GM12878 (cell line): Measurements from ENCODE around the gene GIPC1. TPM values are rescaled to one million over a fixed set of nuclear protein-coding genes. Genes with fewer than 3 reads are reported as not detected.

Source experiments
- ATAC-seq: fragments of 200-7000 bp; cut with Tn5 transposase; 3 replicates; pipeline ENCODE4 v1.9.1; 2020; ENCODE audit warnings: mild to moderate bottlenecking, moderate library complexity
- BruUV-seq: library from RNA; stranded (reverse); fragments of 400-500 nt; replicated peaks from 2 replicates; lab custom pipeline; 2021; lab: Mats Ljungman, UMichigan
- CTCF ChIA-PET: fragments of 300-600 bp; sonication (Branson Sonifier 250); formaldehyde crosslinking; extraction: SDS; loops from one replicate; lab custom pipeline; 2021; ENCODE audit warnings: inconsistent platforms; lab: Yijun Ruan, JAX
- POLR2A ChIA-PET: fragments of 350-600 bp; formaldehyde crosslinking; extraction: SDS; loops from one replicate; lab custom pipeline; 2021; ENCODE audit warnings: inconsistent platforms; lab: Charles Lee
- RAD21 ChIA-PET: fragments of 300-600 bp; sonication (Branson Sonifier 250); formaldehyde crosslinking; loops from one replicate; lab custom pipeline; 2023; ENCODE audit warnings: antibody characterized with exemption; ENCODE audit not compliant: unreplicated experiment; lab: Charles Lee
- SMC1A ChIA-PET: fragments of 300-600 bp; sonication (Branson Sonifier 250); formaldehyde crosslinking; loops from one replicate; lab custom pipeline; 2023; ENCODE audit not compliant: unreplicated experiment, uncharacterized antibody; lab: Charles Lee
- DNase-seq: peaks from one replicate; pipeline ENCODE4 v3.0.0-alpha.2; 2011; ENCODE audit warnings: low read depth, low spot score
- FAIRE-seq: peaks from 3 replicates; lab custom pipeline; 2011; peaks lifted over from hg19 to GRCh38; lab: Jason Lieb, UNC
- H2AFZ ChIP-seq: 2 replicates; pipeline ENCODE4 v1.6.0; 2011; ENCODE audit warnings: low read depth, low read length, control low read depth; ENCODE audit not compliant: control insufficient read depth
- H3K27ac ChIP-seq: 2 replicates; pipeline ENCODE4 v1.5.1; 2011; ENCODE audit warnings: control low read depth; ENCODE audit not compliant: control insufficient read depth, insufficient read depth
- H3K27me3 ChIP-seq, 2 experiments: replicated peaks in 1 of 2; 2 replicates each; pipeline versions ENCODE4 v1.6.0 to v1.6.1; 2011; ENCODE audit warnings: low read length in 1 of 2; ENCODE audit not compliant: control insufficient read depth in 2 of 2, insufficient read depth in 2 of 2
- H3K36me3 ChIP-seq, 2 experiments: 2 replicates each; pipeline ENCODE4 v1.5.1; 2011; ENCODE audit warnings: low read length in 1 of 2; ENCODE audit not compliant: control insufficient read depth in 2 of 2, insufficient read depth in 2 of 2
- H3K4me1 ChIP-seq: 2 replicates; pipeline ENCODE4 v1.6.1; 2011; ENCODE audit warnings: mild to moderate bottlenecking, low read length, moderate library complexity, mixed read lengths; ENCODE audit not compliant: control insufficient read depth, insufficient read depth
- H3K4me2 ChIP-seq: 2 replicates; pipeline ENCODE4 v1.6.0; 2011; ENCODE audit warnings: control low read depth; ENCODE audit not compliant: control insufficient read depth, insufficient read depth
- H3K4me3 ChIP-seq: fragments of 200-600 bp; sonication (generic); 2 replicates; pipeline ENCODE4 v1.5.1; 2016
- H3K79me2 ChIP-seq: 2 replicates; pipeline ENCODE4 v1.6.0; 2011; ENCODE audit warnings: low read length; ENCODE audit not compliant: control insufficient read depth, insufficient read depth
- H3K9ac ChIP-seq: 2 replicates; pipeline ENCODE4 v1.8.0; 2011; ENCODE audit warnings: low read length, control low read depth, mixed read lengths; ENCODE audit not compliant: control insufficient read depth, insufficient read depth
- H3K9me3 ChIP-seq: replicated peaks from 3 replicates; pipeline ENCODE4 v1.5.1; 2011; ENCODE audit warnings: mild to moderate bottlenecking, low read length; ENCODE audit not compliant: control insufficient read depth, insufficient read depth
- H4K20me1 ChIP-seq: 2 replicates; pipeline ENCODE4 v1.6.0; 2011; ENCODE audit not compliant: control insufficient read depth, insufficient read depth
- ASH2L ChIP-seq: fragments of 300-600, 200-600 bp; sonication (generic); IDR thresholded peaks from 2 replicates; pipeline ENCODE4 v1.6.1; 2017; ENCODE audit warnings: low read depth, mild to moderate bottlenecking, borderline replicate concordance
- EP300 ChIP-seq, 2 experiments: fragments of 150-350 bp in 1 of 2; IDR thresholded peaks; 2 replicates each; pipeline ENCODE4 v1.6.1; 2011 to 2012; ENCODE audit warnings: low read depth in 2 of 2, low read length in 2 of 2, borderline replicate concordance in 1 of 2, improper control_type of control experiment in 1 of 2, inconsistent platforms in 1 of 2; ENCODE audit not compliant: control insufficient read depth in 1 of 2
- IKZF1 ChIP-seq: fragments of 450-650 bp; conservative IDR thresholded peaks from 2 replicates; pipeline ENCODE4 v1.6.1; 2017; ENCODE audit warnings: antibody characterized with exemption, mild to moderate bottlenecking
- MEF2A ChIP-seq: IDR thresholded peaks from 2 replicates; pipeline ENCODE4 v1.6.1; 2011; ENCODE audit warnings: low read depth, mild to moderate bottlenecking, low read length, moderate library complexity; ENCODE audit not compliant: insufficient read depth
- PKNOX1 ChIP-seq: fragments of 450-650 bp; IDR thresholded peaks from 2 replicates; pipeline ENCODE4 v1.6.1; 2016; ENCODE audit warnings: mild to moderate bottlenecking
- POLR2AphosphoS5 ChIP-seq: IDR thresholded peaks from 2 replicates; pipeline ENCODE4 v1.6.1; 2011; ENCODE audit warnings: mild to moderate bottlenecking, low read length, inconsistent platforms
- RELA ChIP-seq: fragments of 450-650 bp; IDR thresholded peaks from 2 replicates; pipeline ENCODE4 v1.8.0; 2014; ENCODE audit warnings: borderline replicate concordance; ENCODE audit not compliant: partially characterized antibody
- SMARCA5 ChIP-seq: fragments of 450-650 bp; IDR thresholded peaks from 2 replicates; pipeline ENCODE4 v1.6.1; 2017; ENCODE audit warnings: mild to moderate bottlenecking
- SREBF1 ChIP-seq: IDR thresholded peaks from 2 replicates; pipeline ENCODE4 v1.6.1; 2012; ENCODE audit warnings: mild to moderate bottlenecking, low read length
- SRF ChIP-seq, 2 experiments: IDR thresholded peaks; 2 replicates each; pipeline ENCODE4 v1.6.1; 2011; ENCODE audit warnings: low read depth in 2 of 2, low read length in 2 of 2, mild to moderate bottlenecking in 1 of 2, moderate library complexity in 1 of 2
- WGBS: methylation state at CpG from one replicate; pipeline ENCODE4 v1.1.6; 2016; ENCODE audit warnings: low lambda C conversion rate; ENCODE audit not compliant: insufficient replicate concordance, insufficient coverage; ENCODE audit errors: missing lambda C conversion rate; 5-methylcytosine and 5-hydroxymethylcytosine counted together
- in situ Hi-C: fragments of 300-500 bp; cut with MboI; formaldehyde crosslinking; loops from 9 replicates; pipeline ENCODE4 v1.14.3; 2018; ENCODE audit warnings: mixed read lengths
- intact Hi-C: fragments of 100-400 bp; cut with micrococcal nuclease; formaldehyde crosslinking; loops from one replicate; pipeline ENCODE4 v1.14.2; 2022; ENCODE audit not compliant: unreplicated experiment
- polyA plus RNA-seq, 11 experiments: library from polyadenylated mRNA; depleted of rRNA in 4 of 11; unstranded in 6 of 11; stranded (reverse) in 5 of 11; fragments of >200 nt; fragmentation: Nextera tagmentation in 4 of 11; fragmentation: Illumina TruSeq in 1 of 11; extraction: Ambion mirVana in 4 of 11; extraction: Trizol in 1 of 11; gene quantifications; 1 replicate in 1 of 11; 2 replicates in 10 of 11; pipeline versions ENCODE4 v1.2.1 to v1.2.3, GENCODE V29; 2011 to 2016; ENCODE audit warnings: inconsistent platforms in 2 of 11, missing spikeins in 2 of 11, low read depth in 1 of 11
- total RNA-seq, 4 experiments: library from RNA; depleted of rRNA in 3 of 4; stranded (reverse); fragments of >200 nt in 3 of 4; fragmentation: Illumina TruSeq in 1 of 4; extraction: Trizol in 1 of 4; gene quantifications; 2 replicates each; pipeline versions ENCODE4 v1.2.1 to v1.2.3, GENCODE V29; 2013 to 2021

The GIPC1 gene
- total and polyA plus RNA-seq, 10 of the 15 experiments (the other 5 are each of a cell fraction or from before 2014, with no cell fraction given), result 0.47 to 24.1 (median 13.6) TPM

GRCh38 chr19:14510311-14511228 lies 14.6 kb upstream of the GIPC1 start:
- RAD21 ChIA-PET, result no interaction called here
- H3K9me3 ChIP-seq, result no peaks in the 10 kb centered on the region
- POLR2A ChIA-PET, result interaction anchor here (0.7 to 1.4 kb wide), 8 partner anchors 8 to 436 kb away, joined by 3 to 8 read pairs (median 4); partner anchors contain the start of gene ZNF333
- no peak overlapping the region for H3K9ac ChIP-seq
- in situ Hi-C loops, result no loop called here
- peaks cover 3% of the 10 kb centered on the region; the same call in 1 of the 2 replicates for H3K79me2 ChIP-seq
- H3K36me3 ChIP-seq, result peaks cover 3 to 6% of the 10 kb centered on the region in 2 experiments; a peak in 3 of 4 replicates
- no peak overlapping the region for H3K4me2 ChIP-seq
- no TSS peak for BruUV-seq
- no peak overlapping the region for H2AFZ ChIP-seq
- ATAC-seq (no peak), DNase-seq (no peak)
- H3K27ac ChIP-seq, result no peak overlapping the region
- intact Hi-C loops, result no loop called here
- CTCF ChIA-PET, result no interaction called here
- H3K4me3 ChIP-seq, result no peak overlapping the region
- TF ChIP-seq SREBF1, result no peak
- TF ChIP-seq MEF2A, result no peak
- TF ChIP-seq SRF (IDR thresholded peaks at IDR 0.05; ENCODE audit: low read depth in 2 of 2, low read length in 2 of 2), result no peak
- TF ChIP-seq RELA, result no peak
- TF ChIP-seq EP300 (IDR thresholded peaks at IDR 0.05; ENCODE audit: borderline replicate concordance in 1 of 2, control insufficient read depth in 1 of 2, low read depth in 2 of 2, low read length in 2 of 2), result no peak
- no peak for TF ChIP-seq ASH2L
- no peak for TF ChIP-seq SMARCA5
- TF ChIP-seq IKZF1, result no peak
- TF ChIP-seq POLR2AphosphoS5, result no peak
- no peak for TF ChIP-seq PKNOX1
- TF ChIP-seq, all 136 proteins: peak for 0
- Histone ChIP-seq H3K4me1 (peaks cover 4% of the 10 kb centered on the region; the same call in 1 of the 2 replicates), H4K20me1 (no peaks in the 10 kb centered on the region), H3K27me3 (no peaks in the 10 kb centered on the region)
- SMC1A ChIA-PET, result no interaction called here
- 77% methylated on average over 21 of the region's 22 CpGs for WGBS
- no peak for FAIRE-seq
